ENCODE data around the gene PRKAR1B.

Gene PRKAR1B

GRCh38 chr7:742791-743190 is 15.7 kb upstream of the PRKAR1B start:
- no peaks in the 10 kb centered on the region for H3K4me1 ChIP-seq (ENCODE audit: insufficient read depth, low read length)
- no peaks in the 10 kb centered on the region for H3K27me3 ChIP-seq (ENCODE audit: insufficient read depth, low read length)
- H3K9me3 ChIP-seq (ENCODE audit: low read length): no peaks in the 10 kb centered on the region
- H2AFZ ChIP-seq (ENCODE audit: low read depth, low read length): no peak overlapping the region
- H3K36me3 ChIP-seq (ENCODE audit: insufficient read depth, low read length): peaks cover 43% of the 10 kb centered on the region
- H3K4me3 ChIP-seq (ENCODE audit: low read length): no peak overlapping the region

- H3K27me3 ChIP-seq (ENCODE audit: insufficient read depth, low read length): no peaks in the 10 kb centered on the region
- no peaks in the 10 kb centered on the region for H3K9me3 ChIP-seq (ENCODE audit: low read length)
- H2AFZ ChIP-seq (ENCODE audit: low read depth, low read length): no peak overlapping the region
- H3K4me3 ChIP-seq (ENCODE audit: low read length): no peak overlapping the region
- H3K36me3 ChIP-seq (ENCODE audit: insufficient read depth, low read length): peaks cover 43% of the 10 kb centered on the region
- no peaks in the 10 kb centered on the region for H3K4me1 ChIP-seq (ENCODE audit: insufficient read depth, low read length)
Observed at GRCh38 chr7:741850-742249, 14.8 kb upstream of the PRKAR1B start.

DNA sequence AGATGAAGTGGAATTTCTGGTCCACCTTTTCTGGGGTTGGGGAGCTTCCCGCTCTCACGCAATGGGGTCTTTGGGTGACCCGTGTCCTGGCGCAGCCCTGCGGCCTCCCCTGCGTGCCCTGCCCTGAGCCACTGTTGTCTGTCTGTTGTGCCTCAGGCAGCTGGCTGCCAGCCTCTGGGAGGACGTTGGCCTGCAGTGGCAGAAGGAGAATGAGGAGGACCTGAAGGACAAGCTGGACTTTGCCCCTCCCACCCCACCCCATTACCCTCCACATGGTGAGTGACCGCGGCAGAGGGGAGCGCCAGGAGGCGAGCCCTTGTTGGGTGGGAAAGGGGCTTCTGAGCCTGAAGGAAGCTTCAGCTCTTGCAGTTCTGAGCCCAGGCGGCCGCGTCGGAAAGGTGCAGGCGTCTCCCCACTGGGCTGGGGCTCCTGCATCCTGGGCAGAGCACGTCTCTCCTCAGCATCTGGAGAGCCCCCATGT is 14.2 kb upstream of the PRKAR1B start:
- Histone ChIP-seq H3K4me1 (ENCODE audit: insufficient read depth, low read length) (no peaks in the 10 kb centered on the region), H3K27me3 (ENCODE audit: insufficient read depth, low read length) (no peaks in the 10 kb centered on the region), H2AFZ (ENCODE audit: low read depth, low read length) (no peak overlapping the region), H3K9me3 (ENCODE audit: low read length) (no peaks in the 10 kb centered on the region), H3K4me3 (ENCODE audit: low read length) (no peak overlapping the region), H3K36me3 (ENCODE audit: insufficient read depth, low read length) (peaks cover 43% of the 10 kb centered on the region)

GRCh38 chr7:739983-740942 is 13.2 kb upstream of the PRKAR1B start:
- no peak overlapping the region for H3K4me3 ChIP-seq (ENCODE audit: low read length)
- peaks cover 38% of the 10 kb centered on the region for H3K36me3 ChIP-seq (ENCODE audit: insufficient read depth, low read length)
- no peak overlapping the region for H2AFZ ChIP-seq (ENCODE audit: low read depth, low read length)
- H3K27me3 ChIP-seq (ENCODE audit: insufficient read depth, low read length): no peaks in the 10 kb centered on the region
- no peaks in the 10 kb centered on the region for H3K4me1 ChIP-seq (ENCODE audit: insufficient read depth, low read length)
- H3K9me3 ChIP-seq (ENCODE audit: low read length): peaks cover 2% of the 10 kb centered on the region

GRCh38 chr7:739455-739982 is 12.4 kb upstream of the PRKAR1B start:
- H3K4me1 ChIP-seq (ENCODE audit: insufficient read depth, low read length): no peaks in the 10 kb centered on the region
- no peak overlapping the region for H2AFZ ChIP-seq (ENCODE audit: low read depth, low read length)
- no peak overlapping the region for H3K4me3 ChIP-seq (ENCODE audit: low read length)

DNA sequence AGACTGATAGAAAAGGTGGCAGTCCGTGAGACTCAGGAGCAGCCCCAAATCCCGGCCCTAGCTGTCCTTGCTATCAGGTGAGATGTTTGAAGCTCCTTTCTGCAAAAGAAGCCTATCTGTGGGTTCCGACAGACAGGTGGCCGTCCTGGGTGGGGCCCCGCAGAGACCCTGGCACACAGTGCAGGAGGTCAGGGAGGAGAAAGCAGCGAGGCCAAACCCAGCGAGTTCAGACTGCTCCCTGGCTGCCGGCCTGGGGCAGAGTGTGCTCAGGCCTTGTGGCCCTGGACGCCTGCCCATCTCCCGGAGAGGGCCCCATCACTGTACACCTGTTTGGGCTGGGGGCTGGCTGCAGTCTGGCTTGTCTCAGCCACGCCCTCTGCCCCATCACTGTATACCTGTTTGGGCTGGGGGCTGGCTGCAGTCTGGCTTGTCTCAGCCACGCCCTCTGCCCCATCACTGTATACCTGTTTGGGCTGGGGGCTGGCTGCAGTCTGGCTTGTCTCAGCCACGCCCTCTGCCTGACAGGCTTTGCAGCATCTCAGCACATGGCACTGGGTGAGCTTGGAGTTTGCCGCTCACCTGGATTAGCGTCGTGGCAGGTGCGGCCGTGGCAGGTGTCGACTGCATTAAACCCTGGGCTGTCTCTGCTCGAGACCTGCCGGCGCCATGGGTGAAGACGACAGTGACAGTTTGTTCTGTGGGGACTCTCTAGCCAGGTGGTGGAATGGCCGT is 11.8 kb upstream of the PRKAR1B start:
- Histone ChIP-seq H2AFZ (ENCODE audit: low read depth, low read length) (no peak overlapping the region), H3K27me3 (ENCODE audit: insufficient read depth, low read length) (no peaks in the 10 kb centered on the region), H3K4me1 (ENCODE audit: insufficient read depth, low read length) (no peaks in the 10 kb centered on the region), H3K9me3 (ENCODE audit: low read length) (peaks cover 13% of the 10 kb centered on the region), H3K4me3 (ENCODE audit: low read length) (no peak overlapping the region), H3K36me3 (ENCODE audit: insufficient read depth, low read length) (peaks cover 31% of the 10 kb centered on the region)

More at GRCh38 chr7:739455-739982, 12.4 kb upstream of the PRKAR1B start:
- Histone ChIP-seq H3K9me3 (ENCODE audit: low read length) (peaks cover 8% of the 10 kb centered on the region), H3K27me3 (ENCODE audit: insufficient read depth, low read length) (no peaks in the 10 kb centered on the region), H3K36me3 (ENCODE audit: insufficient read depth, low read length) (peaks cover 31% of the 10 kb centered on the region)

DNA sequence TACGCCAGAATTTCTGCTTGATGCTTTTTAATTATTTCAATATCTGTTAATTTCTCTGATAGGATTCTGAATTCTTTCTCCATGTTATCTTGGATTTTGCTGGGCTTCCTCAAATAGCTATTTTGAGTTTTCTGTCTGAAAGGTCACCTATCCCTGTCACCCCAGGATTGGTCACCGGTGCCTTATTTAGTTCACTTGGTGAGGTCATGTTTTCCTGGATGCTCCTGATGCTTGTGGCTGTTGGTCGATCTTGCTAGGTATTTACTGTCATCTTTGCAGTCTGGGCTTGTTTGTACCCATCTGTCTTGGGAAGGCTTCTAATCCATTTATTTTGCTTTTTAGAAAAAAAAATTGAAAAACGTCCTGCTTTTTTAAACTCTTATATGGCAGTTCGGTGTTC is 11.2 kb upstream of the PRKAR1B start:
- H3K36me3 ChIP-seq (ENCODE audit: insufficient read depth, low read length): peaks cover 28% of the 10 kb centered on the region
- no peaks in the 10 kb centered on the region for H3K4me1 ChIP-seq (ENCODE audit: insufficient read depth, low read length)
- H2AFZ ChIP-seq (ENCODE audit: low read depth, low read length): no peak overlapping the region
- H3K4me3 ChIP-seq (ENCODE audit: low read length): no peak overlapping the region
- H3K9me3 ChIP-seq (ENCODE audit: low read length): peaks cover 13% of the 10 kb centered on the region
- no peaks in the 10 kb centered on the region for H3K27me3 ChIP-seq (ENCODE audit: insufficient read depth, low read length)

DNA sequence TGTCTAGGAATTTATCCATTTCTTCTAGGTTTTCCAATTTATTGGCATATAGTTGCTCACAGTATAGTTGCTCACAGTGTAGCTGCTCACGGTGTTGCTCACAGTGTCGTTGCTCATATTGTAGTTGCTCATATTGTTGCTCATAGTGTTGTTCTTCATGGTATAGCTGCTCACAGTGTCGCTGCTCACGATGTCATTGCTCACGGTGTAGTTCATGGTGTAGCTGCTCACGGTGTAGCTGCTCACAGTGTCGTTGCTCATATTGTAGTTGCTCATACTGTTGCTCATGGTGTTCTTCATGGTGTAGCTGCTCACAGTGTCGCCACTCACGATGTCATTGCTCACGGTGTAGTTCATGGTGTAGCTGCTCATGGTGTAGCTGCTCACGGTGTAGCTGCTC is 7.7 kb upstream of the PRKAR1B start:
- Histone ChIP-seq H3K36me3 (ENCODE audit: insufficient read depth, low read length) (peaks cover 27% of the 10 kb centered on the region), H3K4me3 (ENCODE audit: low read length) (no peak overlapping the region)

DNA sequence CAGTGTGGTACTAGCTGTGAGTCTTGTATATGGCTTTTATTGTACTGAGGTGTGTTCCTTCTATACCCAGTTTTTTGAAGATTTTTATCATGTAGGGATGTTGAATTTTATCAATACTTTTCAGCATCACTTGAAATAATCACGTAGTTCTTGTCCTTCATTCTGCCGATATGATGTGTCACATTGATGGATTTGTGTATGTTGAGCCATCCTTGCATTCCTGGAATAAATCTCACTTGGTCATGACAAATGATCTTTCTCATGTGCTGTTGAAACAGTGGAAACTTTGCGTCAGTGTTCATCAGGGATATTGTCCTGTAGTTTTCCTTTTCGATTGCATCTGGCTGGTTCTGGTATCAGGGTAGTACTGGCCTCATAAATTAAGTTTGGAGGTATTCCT is 7.1 kb upstream of the PRKAR1B start:
- H3K4me3 ChIP-seq (ENCODE audit: low read length): no peak overlapping the region
- peaks cover 16% of the 10 kb centered on the region for H3K9me3 ChIP-seq (ENCODE audit: low read length)
- peaks cover 31% of the 10 kb centered on the region for H3K36me3 ChIP-seq (ENCODE audit: insufficient read depth, low read length)
- H3K27me3 ChIP-seq (ENCODE audit: insufficient read depth, low read length): no peaks in the 10 kb centered on the region
- no peaks in the 10 kb centered on the region for H3K4me1 ChIP-seq (ENCODE audit: insufficient read depth, low read length)
- no peak overlapping the region for H2AFZ ChIP-seq (ENCODE audit: low read depth, low read length)

More for the DNA sequence above, 7.7 kb upstream of the PRKAR1B start:
- Histone ChIP-seq H2AFZ (ENCODE audit: low read depth, low read length) (no peak overlapping the region), H3K4me1 (ENCODE audit: insufficient read depth, low read length) (no peaks in the 10 kb centered on the region), H3K9me3 (ENCODE audit: low read length) (peaks cover 16% of the 10 kb centered on the region), H3K27me3 (ENCODE audit: insufficient read depth, low read length) (no peaks in the 10 kb centered on the region)

DNA sequence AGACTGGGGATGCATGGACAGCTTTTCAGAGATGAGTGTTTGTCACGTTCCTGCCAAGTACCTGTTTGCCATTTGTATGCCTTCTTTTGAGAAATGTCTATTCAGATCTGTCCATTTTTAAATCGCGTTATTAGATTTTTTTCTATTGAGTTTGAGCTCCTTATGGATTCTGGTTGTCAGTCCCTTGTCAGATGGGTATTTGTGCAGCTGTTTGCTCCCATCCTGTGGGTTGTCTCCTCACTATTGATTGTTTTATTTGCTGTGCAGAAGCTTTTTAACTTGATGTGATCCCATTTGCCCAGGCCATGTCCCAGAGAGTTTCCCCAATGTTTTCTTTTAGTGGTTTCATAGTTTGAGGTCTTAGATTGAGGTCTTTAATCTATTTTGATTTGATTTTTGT is 5.5 kb upstream of the PRKAR1B start:
- Histone ChIP-seq H2AFZ (ENCODE audit: low read depth, low read length) (no peak overlapping the region), H3K4me1 (ENCODE audit: insufficient read depth, low read length) (peaks cover 8% of the 10 kb centered on the region), H3K27me3 (ENCODE audit: insufficient read depth, low read length) (no peaks in the 10 kb centered on the region), H3K36me3 (ENCODE audit: insufficient read depth, low read length) (peaks cover 31% of the 10 kb centered on the region), H3K9me3 (ENCODE audit: low read length) (peaks cover 16% of the 10 kb centered on the region), H3K4me3 (ENCODE audit: low read length) (no peak overlapping the region)

GRCh38 chr7:732094-732541 is 5.0 kb upstream of the PRKAR1B start:
- Histone ChIP-seq H3K27me3 (ENCODE audit: insufficient read depth, low read length) (no peaks in the 10 kb centered on the region), H3K4me3 (ENCODE audit: low read length) (no peak overlapping the region), H3K4me1 (ENCODE audit: insufficient read depth, low read length) (peaks cover 8% of the 10 kb centered on the region), H3K9me3 (ENCODE audit: low read length) (peaks cover 16% of the 10 kb centered on the region), H2AFZ (ENCODE audit: low read depth, low read length) (no peak overlapping the region), H3K36me3 (ENCODE audit: insufficient read depth, low read length) (peaks cover 31% of the 10 kb centered on the region)

DNA sequence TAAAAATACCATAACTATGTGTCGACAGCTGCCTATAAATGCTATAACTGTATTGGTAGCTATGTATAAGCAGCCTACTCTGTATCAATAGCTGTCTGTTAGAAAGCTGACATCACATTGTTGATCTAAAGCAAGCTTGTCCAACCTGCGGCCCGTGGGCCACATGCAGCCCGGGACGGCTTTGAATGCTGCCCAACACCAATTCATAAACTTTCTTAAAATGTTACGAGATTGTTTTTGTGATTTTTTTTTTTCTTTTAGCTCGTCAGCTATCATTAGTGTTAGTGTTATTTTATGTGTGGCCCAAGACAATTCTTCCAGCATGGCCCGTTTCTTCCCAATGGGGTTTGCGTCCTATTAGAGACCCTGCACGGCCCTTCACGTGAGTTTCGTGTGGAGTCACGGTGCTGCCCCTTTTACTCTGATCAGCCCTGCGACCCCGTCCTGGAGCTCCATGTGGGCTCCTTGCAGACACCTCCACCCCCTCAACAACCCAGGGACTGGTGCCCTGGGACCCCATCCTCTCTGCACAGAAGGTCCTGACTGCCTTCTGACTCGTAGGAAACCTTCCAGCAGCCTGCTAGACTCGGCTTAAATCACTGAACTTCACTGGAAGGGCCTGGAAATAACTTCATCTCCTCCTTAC is 4.5 kb upstream of the PRKAR1B start:
- Histone ChIP-seq H3K4me3 (ENCODE audit: low read length) (no peak overlapping the region), H3K4me1 (ENCODE audit: insufficient read depth, low read length) (peaks cover 8% of the 10 kb centered on the region), H3K9me3 (ENCODE audit: low read length) (peaks cover 16% of the 10 kb centered on the region), H3K36me3 (ENCODE audit: insufficient read depth, low read length) (peaks cover 31% of the 10 kb centered on the region), H3K27me3 (ENCODE audit: insufficient read depth, low read length) (no peaks in the 10 kb centered on the region), H2AFZ (ENCODE audit: low read depth, low read length) (no peak overlapping the region)

Measured in neuron (in vitro differentiated cells).